ENCODE measurements around the gene NDRG3.

GRCh38 chr20:36744243-36744642 is 1.6 kb downstream of the NDRG3 start:
- TF ChIP-seq EP300 (conservative IDR thresholded peaks at IDR 0.05; ENCODE audit: poor library complexity, severe bottlenecking) = no peak
- no peak for TF ChIP-seq TAF1 (IDR thresholded peaks at IDR 0.05; ENCODE audit: low read depth)
- TF ChIP-seq CTCF (IDR thresholded peaks at IDR 0.05; ENCODE audit: poor library complexity, severe bottlenecking) = no peak
